Measurements from ENCODE around the gene C1QTNF7.

GRCh38 chr4:15443371-15444160 lies 15.7 kb downstream of the C1QTNF7 start:
- TF ChIP-seq CTCF (IDR thresholded peaks at IDR 0.05) = no peak
- TF ChIP-seq POLR2AphosphoS5 (IDR thresholded peaks at IDR 0.05) = no peak
- TF ChIP-seq EP300 (IDR thresholded peaks at IDR 0.05) = no peak
- TF ChIP-seq POLR2A (IDR thresholded peaks at IDR 0.05) = no peak

Data from upper lobe of left lung (tissue), 4 donors.